NCI-H1105 (cell line): ENCODE results near the gene DYSF.

Experiments
- DNase-seq: peaks from one replicate; lab custom pipeline; 2025; lab: John Stamatoyannopoulos, UW

The DYSF gene

DNA sequence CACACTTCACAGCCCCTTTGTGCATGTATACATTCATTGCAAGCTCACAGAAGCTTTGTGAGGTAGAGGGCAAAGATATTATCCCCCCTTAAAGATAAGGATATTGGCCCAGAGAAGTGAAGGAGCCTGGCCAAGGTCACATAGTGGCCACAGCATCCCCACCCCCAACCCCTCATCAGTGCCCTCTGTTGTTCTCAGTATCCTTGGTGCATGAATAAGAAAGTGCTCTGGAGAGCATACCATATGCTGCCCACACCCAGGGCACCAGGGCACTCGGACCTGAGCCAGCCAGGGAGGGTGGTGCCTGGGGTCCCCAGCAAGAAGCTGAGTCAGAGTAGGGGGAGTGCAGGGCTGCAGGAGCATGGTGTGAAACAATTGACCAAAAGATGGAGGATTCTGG is 3.3 kb downstream of the DYSF start:
- no peak for DNase-seq

DNA sequence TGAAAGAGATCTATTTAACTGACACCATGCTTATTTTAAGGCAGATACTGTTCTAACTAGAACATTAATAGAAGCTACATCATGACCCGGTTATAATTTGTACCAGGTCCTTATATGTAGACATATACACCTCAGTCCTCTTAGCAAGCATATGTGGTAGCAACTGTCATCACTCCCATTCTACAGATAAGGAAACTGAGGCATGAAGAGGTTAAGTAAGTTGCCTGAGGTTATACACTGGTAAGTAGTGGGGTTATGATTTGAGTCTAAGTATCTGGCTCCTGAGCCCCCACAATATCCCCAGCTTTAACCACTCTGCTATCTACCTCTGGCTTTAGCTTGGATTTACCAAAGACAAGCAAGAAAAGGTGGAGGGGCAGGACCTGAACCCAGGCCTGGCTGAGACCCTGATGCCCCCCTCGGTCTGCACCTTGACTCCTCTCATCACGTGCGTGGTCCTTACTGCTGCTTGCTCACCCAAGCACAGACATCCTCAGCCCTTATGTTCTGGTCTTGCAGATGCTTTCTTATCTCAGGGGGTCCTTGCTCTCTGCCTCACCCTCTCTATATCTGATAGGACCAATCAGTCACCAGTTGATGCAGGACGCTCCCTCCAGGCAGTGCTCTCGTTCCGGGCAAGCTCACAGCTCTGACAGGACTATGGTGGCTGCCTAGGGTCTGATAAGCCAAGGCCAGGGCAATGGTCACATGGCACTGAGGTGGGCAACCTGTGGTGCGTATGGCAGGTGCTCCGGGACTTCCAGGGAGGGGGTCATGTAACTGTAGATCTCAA is 4.0 kb downstream of the DYSF start:
- no peak for DNase-seq

DNA sequence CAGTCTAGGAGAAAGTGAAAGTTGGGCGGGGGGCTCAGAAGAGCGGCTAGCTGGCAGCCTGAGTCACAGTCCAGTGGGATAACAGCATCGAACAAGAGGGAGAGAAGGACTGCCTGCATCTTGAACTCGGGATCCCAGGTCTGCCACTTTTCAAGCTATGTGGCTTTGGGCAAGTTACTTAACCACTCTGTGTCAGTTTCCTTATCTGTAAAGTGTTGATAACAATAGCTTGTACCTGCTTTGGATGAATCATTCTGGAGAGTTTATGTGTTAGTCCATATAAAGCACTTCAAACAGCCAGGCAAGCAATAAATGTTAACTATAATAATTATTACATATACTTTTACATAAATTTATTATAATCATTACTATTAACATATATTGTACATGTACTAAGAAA is 4.6 kb downstream of the DYSF start:
- DNase-seq, result no peak

DNA sequence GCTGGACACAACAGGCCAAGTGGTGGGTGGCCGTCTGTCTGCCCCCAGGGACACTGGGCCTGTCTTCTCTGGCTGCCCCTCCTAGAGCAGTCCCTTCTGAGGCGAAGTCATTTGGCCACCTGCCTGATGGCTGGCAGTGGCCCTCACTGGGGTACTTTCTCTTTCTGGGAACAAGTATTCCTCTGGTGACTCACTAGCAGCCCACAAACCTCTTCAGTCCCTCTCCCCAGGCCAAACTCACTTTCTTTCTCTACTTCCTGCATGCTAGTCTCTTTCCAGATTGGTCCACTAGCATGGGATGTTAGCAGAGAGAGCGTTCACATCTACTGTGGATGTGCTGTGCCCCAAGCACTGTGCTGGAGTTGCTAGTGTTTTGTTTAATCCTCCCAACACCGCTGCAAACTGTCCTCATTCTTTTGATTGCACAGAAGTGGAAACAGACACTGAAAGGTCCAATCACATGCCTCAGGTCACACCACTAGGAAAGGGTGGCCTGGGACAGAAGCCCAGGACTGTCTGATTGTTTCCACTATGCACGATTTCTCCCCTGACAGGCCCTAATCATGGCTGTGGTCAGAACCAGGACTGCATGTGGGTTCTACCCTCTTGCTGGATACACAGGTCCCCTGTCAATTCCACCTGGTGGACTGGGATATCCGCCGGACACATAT is 5.2 kb downstream of the DYSF start:
- no peak for DNase-seq

DNA sequence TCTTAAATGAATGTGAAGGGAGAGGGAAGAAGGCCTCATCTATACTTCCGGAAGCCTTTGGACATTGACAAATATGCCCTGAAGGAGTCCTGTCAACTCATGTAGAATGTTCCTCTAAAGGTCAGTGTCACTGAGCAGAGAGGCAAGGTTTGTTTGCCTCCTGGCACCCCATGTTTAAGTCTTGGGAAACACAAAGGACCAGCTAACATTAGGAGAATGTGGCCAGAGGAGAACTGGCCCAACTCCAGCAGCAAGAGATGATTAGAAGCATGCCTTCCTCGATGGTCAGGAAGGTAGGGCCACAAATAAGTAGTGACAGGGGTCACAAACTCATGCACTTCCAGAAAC is 5.7 kb downstream of the DYSF start:
- DNase-seq, result no peak

DNA sequence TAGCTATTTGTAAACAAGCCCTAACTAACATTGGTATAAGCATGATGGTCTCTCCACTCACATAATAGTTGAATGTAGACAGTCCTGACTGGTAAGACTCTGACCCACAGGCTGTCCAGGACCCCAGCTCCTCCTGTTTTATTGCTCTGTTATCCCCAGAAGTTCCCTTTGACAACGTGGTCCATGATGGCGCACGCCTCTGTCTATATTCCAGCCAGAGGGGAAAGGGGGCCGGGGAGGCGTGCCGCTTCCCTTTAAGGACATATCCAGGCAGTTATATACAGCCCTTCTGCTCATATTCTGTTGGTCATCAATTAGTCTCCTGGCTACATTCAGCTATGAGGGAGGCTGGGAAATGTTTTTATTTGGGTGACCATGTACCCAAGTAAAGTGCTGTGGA is 6.7 kb downstream of the DYSF start:
- DNase-seq, result no peak

DNA sequence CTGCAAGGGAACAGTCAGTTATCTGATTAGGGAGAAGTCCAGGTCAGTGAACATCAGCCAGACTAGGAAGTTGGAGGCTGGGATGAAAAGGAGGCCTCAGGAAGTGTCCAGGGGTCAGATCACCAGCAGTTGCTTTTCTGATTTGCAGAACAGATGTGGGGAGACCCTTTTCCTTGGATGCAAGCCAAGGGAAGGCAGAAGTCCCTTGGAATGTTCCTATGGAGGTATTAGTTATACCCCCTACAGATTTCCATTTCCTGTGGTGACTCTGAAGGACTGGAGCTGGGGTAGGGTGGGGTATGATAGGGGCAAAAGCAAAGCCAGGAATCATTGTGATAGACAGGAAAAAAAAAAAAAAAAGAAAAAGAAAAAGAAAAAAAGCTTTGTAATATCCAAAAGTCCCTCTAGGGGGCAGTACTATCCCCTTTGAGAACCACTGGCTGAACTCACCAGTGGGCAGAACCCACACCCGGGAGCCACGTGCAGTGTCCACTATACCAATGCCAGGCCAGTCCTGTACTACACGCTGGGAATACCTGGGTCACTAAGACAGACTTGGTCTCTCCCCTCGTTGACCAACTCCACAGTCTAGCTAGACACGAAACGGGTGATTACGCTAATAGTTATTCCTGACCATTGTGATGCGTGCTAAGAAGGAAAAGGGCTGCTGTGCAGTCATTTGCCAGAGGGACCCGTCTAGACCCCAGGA is 7.4 kb downstream of the DYSF start:
- no peak for DNase-seq

DNA sequence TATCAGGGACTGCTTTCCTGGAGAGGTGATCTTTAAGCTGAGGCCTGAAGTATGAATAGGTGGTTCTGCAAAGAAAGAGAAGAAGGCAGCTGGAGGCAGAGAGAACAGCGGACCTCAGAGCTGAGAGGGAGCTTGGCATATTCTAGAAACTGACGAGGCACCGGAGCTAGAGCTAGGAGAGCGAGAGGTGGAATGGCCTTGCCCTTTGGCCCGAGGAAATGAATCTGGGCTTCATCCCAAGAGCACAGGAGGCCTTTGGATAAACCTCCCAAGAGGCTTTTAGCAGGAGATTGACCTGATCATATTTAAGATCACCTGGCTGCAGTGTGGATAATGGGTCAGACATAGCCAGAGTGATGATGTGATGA is 7.9 kb downstream of the DYSF start:
- DNase-seq, result no peak

DNA sequence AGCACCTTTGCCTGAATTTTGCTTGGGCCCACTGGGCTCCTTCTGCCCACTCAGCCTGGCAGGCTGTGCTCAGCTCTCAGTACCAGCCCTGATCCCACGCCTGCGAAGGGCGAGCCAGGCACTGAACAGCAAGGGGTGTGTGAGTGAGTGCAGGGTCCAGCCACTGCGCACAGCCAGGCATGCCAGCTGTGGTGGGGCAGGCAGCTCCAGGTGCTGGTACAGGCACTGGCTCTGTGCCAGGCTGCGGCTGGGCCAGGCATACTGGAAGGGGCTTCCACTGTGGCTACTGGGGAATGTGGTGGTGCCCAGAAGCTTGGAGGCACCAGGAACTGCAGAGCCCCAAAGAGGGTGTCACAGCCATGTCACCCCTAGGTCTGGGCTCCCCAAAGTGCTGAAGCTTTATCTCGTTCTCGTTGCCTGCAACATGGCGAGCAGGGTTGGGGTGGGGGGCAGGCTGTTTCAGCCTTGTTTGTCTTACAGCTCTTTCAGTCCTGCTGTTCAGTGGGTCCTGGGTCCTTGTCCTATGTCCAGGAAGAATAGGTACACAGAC is 8.8 kb downstream of the DYSF start:
- no peak for DNase-seq

DNA sequence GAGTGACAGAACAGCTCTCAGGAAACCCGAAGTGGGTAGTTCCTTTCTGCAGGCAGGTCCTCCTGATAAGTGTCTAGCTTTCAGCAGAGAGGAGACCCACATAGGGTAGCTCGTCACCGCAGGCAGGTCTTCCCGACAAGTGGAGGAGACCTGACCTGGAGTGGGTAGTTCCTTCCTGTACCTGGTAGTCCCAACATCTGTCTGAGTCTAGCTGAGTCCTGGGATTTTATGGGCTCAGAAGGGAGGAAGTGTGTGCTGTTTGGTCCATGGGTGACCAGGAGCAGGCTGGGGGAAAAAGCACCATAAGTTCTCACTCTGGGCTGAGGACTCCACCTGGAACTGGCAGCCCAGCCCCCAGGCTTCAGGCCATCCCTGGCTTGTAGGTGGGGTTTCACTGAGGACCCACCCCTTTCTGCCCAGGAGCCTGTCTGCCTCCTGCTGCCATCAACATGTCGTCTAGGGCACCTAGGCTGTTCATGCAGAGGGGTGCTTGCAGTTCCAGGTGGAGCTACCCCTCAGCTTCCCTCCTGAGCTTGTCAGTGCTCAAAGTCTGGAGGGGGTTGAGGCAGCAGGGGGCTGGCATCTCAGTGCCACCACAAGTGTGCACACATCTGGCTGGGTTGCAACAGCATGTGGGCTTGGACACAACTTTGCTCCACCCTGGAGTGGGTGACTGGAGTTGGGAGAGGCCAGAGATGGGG is 9.4 kb downstream of the DYSF start:
- no peak for DNase-seq

DNA sequence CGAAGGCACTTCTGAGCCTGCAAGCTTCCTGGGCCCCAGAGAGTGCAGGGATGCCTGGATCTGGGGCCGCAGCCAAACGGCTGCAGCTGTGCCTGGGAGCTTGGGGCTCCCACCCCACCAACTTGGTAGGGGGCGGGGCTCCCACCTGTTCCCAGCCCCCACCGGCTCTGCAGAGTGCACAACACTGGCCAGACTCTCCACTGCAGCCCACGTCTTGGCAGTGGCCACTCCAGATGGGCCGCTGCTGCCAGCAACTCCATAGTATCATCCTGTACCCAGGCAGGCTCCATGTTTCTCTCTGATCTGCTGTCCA is 9.9 kb downstream of the DYSF start:
- no peak for DNase-seq

DNA sequence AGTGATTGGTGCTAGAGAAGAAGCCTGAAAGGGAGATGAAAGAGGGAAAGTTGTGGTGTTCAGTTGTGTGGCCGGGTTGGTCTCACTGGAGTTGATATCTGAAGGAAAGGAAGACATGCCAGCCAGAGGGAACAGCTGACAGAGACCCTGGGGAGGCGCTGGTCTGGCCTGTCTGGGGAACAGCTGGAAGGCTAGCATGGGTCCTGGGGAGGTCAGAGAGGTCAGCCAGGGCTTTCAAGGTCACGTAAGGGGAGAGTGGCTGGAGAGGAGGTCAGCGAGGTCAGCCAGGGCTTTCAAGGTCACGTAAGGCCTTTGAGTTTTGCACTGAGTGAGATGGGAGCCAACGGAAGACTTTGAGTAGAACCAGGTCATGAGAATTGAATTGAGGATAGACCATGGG is 11.0 kb downstream of the DYSF start:
- no peak for DNase-seq

DNA sequence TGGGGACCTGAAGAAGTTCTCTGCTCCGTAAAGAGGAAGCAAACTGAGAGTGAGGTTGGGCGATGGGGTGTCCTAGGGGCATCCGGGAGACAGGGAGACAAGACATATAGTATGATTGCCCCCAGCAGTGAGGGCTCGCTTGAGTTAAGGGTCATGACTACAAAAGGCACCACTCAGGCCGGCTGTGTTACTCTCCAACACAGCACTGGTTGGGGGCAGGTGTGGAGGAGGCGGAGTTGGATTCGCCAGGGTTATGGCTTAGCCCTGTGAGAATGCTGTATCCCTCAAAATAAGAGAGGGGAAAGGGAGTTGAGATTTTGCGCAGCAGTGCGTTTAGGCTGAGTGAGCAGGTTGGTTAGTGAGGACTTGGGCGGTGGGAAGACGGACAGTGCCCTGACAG is 12.0 kb downstream of the DYSF start:
- DNase-seq, result no peak

DNA sequence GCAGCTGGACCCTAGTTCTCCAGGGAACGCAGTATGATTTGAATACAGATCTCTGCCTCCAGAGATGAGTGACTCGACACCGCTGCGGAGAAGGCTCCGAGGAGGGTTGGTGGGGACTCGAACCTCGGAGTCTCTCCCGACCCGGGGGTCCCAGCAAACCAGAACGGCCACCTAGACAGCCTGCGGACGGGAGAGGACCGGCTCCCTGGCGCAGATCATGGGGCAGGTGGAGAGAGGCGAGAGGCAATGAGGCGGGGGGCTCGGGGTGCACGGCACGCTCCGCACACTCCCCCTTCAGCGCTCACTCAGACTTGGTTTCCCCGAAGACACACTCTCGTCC is 12.6 kb downstream of the DYSF start:
- DNase-seq, result no peak

DNA sequence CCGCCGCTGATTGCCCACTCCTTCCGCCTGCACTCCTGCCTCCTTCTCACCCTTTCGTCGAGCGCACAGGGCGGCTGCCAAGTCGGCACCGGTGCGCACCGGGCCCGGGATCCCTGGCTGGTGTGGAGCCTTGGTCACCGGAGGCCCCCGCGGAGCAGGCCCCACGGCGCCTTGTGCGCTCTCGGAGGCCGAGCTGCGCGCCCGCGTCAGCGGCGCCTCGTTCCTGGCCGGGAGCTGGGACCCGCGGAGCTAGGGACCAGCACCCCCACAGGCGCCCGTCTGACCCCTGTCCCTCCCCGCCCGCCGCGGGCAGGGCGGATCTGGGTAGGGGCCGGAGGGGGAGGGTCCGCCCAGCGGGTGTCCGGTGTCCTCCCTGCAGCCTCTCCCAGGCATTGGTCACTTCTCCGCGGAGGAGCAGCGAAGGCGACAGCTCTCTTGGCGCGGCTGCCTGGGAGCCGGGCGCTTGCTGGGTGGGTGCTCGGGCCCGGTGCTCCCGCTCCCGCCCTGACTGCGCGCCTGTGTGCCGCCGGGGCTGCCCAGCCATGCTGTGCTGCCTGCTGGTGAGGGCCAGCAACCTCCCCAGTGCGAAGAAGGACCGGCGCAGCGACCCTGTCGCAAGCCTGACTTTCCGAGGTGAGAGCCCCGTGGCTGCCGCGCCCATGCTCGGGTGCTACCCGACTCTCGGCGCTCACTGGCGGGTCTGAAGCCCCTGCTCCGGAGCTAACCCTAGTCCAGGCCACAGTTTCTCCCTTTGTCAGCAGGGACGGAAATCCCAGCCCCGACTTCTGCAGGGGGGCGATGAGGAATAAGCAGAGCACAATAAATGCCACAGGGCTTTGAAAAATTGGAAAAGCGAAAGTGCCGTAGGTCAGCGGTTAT is 13.2 kb downstream of the DYSF start:
- DNase-seq, result peak; percentile 55

DNA sequence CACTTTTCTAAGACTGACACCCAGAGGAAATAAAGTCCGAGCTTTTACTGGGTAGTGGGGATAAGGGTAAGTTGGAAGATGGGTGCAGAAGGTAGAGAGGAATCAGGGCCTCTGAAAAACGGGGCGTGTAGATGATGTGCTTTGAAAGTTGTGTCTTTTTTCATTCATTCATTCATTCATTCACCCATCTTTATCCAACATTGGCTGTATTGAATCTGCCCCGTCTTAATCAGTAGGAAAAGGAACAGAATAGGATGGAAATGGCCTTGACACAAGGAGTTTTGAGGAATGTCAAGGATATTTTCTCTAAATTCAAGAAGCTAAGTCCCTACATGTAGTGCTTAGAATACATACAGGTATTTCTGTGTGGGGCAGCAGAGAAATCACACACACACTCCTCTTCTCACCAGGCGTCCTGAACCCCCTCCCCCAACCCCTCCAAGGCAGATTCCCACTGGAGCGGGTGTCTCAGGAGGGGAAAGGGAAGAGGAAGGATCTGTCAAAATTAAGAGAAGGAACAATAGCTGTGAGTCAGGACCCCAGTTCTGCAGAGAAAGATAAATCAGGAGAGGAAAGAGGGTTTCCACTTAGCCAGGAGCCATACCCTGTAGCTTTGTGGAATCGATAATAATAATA is 13.9 kb downstream of the DYSF start:
- DNase-seq, result no peak

DNA sequence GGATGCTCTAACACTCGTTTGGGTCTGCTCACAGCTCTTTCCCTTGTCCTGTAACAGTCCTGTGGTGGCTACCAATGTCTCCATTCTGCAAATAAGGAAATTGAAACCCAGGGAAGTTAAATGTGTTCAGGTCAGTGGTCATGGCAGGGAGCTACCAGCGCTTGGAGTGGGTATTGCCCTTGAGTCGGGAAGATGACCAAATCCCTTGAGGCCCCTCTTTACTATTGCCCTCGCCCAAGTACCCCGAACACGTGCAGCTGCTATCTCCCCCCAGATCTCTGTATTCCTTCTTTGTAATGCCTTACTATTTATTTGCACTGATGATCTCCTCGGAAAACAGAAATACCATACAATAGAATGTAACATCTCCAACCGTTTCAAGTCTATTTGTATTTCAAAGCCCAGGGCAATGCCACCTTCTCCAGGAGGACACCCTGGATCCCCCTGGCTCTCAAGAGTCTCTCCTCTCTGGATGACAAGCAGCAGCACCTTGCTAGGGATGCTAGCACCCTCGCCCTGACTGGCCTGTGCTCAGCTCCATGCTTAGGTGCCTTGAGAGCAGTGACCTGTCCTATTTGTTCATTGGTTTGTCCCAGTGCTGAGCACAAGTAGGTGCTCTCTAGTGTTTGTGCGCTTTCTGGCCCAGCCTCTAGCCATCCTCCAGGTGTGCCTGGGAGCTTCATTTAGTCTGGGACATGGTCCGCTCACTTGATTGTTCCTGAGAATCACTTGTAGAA is 15.1 kb downstream of the DYSF start:
- no peak for DNase-seq

DNA sequence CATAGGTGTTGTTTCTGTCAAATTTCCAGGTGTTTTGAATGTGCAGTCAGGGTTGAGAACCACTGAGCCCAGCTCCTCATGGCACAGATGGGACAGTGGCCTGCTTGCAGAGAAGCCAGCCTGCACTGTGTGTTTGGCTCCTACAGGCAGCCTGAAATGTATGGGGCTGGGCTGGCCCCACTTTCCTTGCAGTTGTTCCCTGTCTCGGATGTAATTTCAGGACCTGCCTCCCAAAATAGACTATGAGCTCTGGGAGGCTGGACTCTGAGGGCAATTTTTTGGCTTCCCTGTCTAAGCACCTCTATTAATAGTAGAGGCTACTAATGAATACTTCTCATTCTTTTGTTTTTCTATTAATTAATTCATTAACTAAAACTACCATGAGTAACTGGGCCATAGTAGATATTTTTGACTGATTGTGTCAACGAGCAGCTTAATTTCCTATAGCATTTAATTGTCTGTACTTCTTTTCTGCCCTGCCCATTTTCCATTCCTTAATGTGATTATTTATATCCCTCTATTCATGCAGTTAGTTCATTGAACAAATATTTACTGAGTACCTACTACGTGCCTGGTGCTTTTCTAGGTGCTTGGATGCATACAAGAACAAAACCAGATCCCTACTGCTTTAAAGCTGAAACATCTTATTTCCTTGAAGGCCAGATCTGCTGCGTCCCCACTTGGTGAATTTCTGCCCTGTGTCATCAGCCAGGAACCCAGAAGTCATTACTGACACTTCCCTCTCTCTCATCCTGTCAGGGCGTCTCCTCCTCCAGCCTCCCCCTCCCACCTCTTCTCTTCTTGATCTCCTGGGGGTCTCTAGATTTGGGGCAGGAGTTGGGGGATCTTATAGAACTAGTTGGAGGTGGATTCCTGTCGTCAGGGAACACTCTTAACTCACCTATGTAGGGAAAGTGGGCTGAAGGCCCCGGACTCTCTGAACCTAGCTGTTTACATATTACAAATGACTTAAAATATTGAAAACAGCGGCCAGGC is 16.3 kb downstream of the DYSF start:
- DNase-seq, result no peak

DNA sequence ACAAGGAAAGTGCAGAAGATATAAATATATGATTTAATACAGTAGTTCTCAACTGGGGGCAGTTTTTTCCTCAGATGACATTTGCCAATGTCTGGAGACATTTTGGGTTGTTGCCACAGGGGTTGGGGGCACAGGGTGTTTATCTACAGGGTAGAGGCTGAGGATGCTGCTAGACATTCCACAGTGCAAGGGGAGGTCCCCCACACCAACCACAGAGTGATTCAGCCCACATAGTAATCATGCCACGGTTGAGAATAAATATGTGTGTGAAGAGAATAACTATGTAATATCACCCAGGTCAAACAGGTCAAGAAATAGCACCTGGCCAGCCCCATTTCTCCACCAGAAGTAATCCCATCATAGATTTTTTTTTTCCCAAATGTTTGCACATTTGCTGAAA is 17.9 kb downstream of the DYSF start:
- no peak for DNase-seq
